Right cardiac atrium (tissue), 5 donors: ENCODE data around the gene PRCC. TPM values are rescaled to one million over a fixed set of nuclear protein-coding genes. Genes with fewer than 3 reads are reported as not detected.

Experiments
- ATAC-seq, 2 donors: fragments of 200-7000 bp; cut with Tn5 transposase; one replicate each; pipeline versions ENCODE4 v1.8.0 to v1.9.1; 2020; ENCODE audit warnings: moderate library complexity in 2 of 2, mild to moderate bottlenecking in 1 of 2
- DNase-seq, 3 donors: peaks; one replicate each; pipeline ENCODE4 v3.0.0-alpha.2; 2020
- H3K27ac ChIP-seq: one replicate; pipeline ENCODE4 v1.5.1; 2013; ENCODE audit warnings: mild to moderate bottlenecking, low read length, control low read depth, moderate library complexity
- H3K27me3 ChIP-seq: one replicate; pipeline ENCODE4 v1.6.1; 2013; ENCODE audit not compliant: control insufficient read depth, insufficient read depth
- H3K4me1 ChIP-seq: one replicate; pipeline ENCODE4 v1.6.1; 2013; ENCODE audit warnings: low read length; ENCODE audit not compliant: control insufficient read depth, insufficient read depth
- H3K4me3 ChIP-seq: one replicate; pipeline ENCODE4 v1.5.1; 2013; ENCODE audit warnings: low read length, control low read depth
- H3K9me3 ChIP-seq: one replicate; pipeline ENCODE4 v1.6.1; 2013; ENCODE audit warnings: low read length; ENCODE audit not compliant: control insufficient read depth
- WGBS: extraction: QIAGEN DNeasy Blood & Tissue Kit; methylation state at CpG from one replicate; pipeline ENCODE4 v1.1.7; 2013; 5-methylcytosine and 5-hydroxymethylcytosine counted together
- intact Hi-C, 4 donors: fragments of 100-400 bp; cut with DNase I; formaldehyde crosslinking; loops; one replicate each; pipeline versions ENCODE4 v1.11.0 to v1.14.0; 2022 to 2023
- polyA plus RNA-seq: library from polyadenylated mRNA; stranded (reverse); fragments of 200-250 nt; gene quantifications from one replicate; pipeline ENCODE4 v1.2.3, GENCODE V29; 2013
- total RNA-seq, 4 donors: library from RNA; stranded (reverse); fragmentation: NEBNext Ultra II Directional; extraction: Animal tissue kit (Norgen Biotek cat#: 25700); gene quantifications; one replicate each; pipeline ENCODE4 v1.2.1, GENCODE V29; 2021
- donor health status: healthy with polysubstance abuse.
- donor health status: DM: no; HTN: yes; CAD: no.
- donor health status: DM: no; HTN: no; CAD: no.
- donor health status: DM: no; HTN: yes; CAD: no; lungs with severe emphysema.
- donor health status: DM: yes; HTN: yes; CAD: no.

The PRCC gene
- total and polyA plus RNA-seq, 5 donors: 36.0 to 47.1 (median 43.2) TPM

DNA sequence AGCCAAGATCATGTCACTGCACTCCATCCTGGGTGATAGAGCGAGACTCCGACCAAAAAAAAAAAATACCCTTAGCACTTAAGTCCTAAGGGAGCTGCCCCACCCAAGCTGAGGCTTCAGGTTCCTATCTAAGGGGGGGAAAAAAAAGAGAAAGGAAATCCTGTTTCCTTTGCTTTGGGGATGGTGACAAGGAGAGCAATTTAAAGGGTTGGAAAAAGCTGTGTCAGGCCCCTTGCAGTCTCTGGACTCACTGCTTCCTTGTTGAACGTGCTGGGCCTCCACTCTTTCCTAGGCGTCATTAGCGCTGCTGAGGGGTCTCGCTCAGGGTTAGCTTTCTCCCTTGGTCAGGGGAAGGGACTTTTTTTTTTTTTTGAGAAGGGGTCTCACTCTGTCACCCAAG lies 18.1 kb downstream of the PRCC start:
- Histone ChIP-seq H3K27ac (no peak overlapping the region), H3K27me3 (no peaks in the 10 kb centered on the region), H3K4me3 (no peak overlapping the region), H3K9me3 (no peaks in the 10 kb centered on the region), H3K4me1 (no peaks in the 10 kb centered on the region)
- DNase-seq (no peak), ATAC-seq (peak; percentile 50 to 73)
- intact Hi-C loops: no loop called here
- WGBS: 78% methylated on average over 6 of the region's 6 CpGs

- DNase-seq (no peak), ATAC-seq (no peak)
- Histone ChIP-seq H3K4me1 (no peaks in the 10 kb centered on the region), H3K4me3 (no peak overlapping the region), H3K27me3 (no peaks in the 10 kb centered on the region), H3K27ac (no peak overlapping the region), H3K9me3 (no peaks in the 10 kb centered on the region)
- intact Hi-C loops: no loop called here
- 86% methylated on average over 10 of the region's 10 CpGs for WGBS
These were observed 19.3 kb downstream of the PRCC start for GRCh38 chr1:156786640-156787039.

- intact Hi-C loops: no loop called here
- Histone ChIP-seq H3K27ac (no peak overlapping the region), H3K9me3 (no peaks in the 10 kb centered on the region), H3K4me1 (no peaks in the 10 kb centered on the region), H3K4me3 (no peak overlapping the region), H3K27me3 (no peaks in the 10 kb centered on the region)
- ATAC-seq (no peak), DNase-seq (no peak)
- WGBS: 95% methylated on average over 2 of the region's 2 CpGs
These were observed 20.8 kb downstream of the PRCC start for GRCh38 chr1:156788136-156788535.

DNA sequence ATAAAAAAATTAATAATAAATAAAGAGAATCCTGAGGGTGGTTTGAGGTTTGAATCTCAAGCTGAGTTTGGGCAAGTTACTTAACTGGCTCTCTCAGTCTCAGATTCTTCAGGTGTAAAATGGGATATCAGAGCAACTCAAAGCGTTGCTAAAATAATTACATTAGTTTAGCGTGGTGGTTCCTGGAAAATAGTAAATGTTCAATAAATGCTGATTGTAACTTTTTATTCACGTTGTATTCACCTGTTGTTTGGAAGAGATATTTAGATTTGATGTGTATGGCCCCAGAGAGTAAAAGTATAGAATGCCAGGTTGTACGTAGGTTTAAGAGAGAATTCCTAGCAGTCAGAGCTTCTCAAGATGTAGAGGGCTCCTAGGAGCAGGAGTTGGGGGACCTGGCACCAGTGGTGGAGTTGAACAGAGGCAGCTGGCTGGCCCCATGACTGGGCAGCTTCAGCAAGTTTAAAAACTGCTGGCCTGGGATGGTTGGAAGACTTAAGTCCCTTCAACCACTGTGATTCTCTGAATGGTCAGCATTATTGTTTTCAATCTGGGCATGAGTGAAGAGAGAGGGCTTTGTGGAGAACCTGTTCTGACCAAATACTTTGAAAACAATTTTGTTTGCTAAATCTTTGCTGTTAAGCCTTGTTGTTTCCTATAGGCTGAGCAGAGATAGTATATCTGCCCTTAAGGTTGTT lies 22.4 kb downstream of the PRCC start:
- ATAC-seq (no peak), DNase-seq (no peak)
- Histone ChIP-seq H3K27ac (no peak overlapping the region), H3K9me3 (no peaks in the 10 kb centered on the region), H3K4me3 (no peak overlapping the region), H3K27me3 (no peaks in the 10 kb centered on the region), H3K4me1 (no peaks in the 10 kb centered on the region)
- WGBS: 93% methylated on average over 4 of the region's 4 CpGs
- intact Hi-C loops: no loop called here

DNA sequence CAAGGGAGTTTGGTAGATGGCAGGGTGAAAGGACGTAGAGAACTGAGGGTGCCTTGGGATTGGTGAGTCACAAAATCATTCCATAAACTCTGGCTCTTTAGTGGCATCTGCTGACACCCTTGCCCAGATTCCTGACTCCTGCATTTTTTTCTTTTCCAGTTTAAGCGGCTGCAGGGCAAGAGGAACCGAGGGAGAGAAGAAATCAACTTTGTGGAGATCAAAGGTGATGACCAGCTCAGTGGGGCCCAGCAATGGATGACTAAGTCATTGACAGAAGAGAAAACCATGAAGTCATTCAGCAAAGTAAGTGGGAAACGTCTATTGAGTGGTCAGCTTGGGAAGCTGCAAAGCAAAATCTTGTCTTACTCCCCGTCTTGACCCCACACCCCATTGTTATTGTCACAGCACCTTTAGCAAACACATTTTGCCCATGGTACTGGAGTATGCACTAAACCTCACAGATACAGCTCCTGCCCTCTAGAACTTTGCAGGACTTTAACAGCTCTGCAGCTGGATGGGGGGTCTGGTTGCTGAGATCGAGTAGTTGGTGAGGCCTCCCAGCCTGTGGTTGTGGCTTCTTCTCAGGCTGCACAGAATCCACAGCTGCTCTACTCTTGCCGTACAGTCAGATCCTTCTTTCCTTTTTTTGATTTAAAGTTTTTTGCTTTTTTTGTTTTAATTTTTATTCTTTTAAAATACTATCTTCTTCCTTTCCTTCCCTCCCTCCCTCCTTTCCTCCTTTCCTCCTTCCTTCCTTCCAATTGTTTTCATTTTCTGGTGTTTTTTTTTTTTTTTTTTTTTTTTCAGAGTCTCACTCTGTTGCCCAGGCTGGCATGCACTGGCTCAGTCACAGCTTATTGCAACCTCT lies 27.4 kb downstream of the PRCC start:
- DNase-seq (no peak), ATAC-seq (no peak)
- Histone ChIP-seq H3K4me1 (no peaks in the 10 kb centered on the region), H3K27me3 (no peaks in the 10 kb centered on the region), H3K4me3 (no peak overlapping the region), H3K9me3 (no peaks in the 10 kb centered on the region), H3K27ac (no peak overlapping the region)
- intact Hi-C loops: no loop called here
- whole genome bisulfite sequencing: 74% methylated on average over 7 of the region's 7 CpGs

DNA sequence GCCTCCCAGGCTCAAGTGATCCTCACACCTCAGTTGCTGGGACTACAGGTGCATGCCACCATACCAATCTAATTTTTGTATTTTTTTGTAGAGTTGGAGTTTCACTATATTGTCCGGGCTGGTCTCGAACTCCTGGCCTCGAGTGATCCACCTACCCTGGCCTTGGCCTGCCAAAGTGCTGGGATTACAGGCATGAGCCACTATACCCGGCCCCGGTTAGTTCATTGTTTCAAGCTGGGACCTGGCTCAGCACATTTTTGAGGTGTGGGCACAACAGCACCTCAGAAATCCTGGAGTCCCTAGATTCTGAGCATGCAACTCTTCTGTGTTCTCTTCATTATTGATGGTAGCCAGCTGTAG lies 28.0 kb downstream of the PRCC start:
- intact Hi-C loops: no loop called here
- no peak for ATAC-seq
- 94% methylated on average over 5 of the region's 5 CpGs for WGBS

DNA sequence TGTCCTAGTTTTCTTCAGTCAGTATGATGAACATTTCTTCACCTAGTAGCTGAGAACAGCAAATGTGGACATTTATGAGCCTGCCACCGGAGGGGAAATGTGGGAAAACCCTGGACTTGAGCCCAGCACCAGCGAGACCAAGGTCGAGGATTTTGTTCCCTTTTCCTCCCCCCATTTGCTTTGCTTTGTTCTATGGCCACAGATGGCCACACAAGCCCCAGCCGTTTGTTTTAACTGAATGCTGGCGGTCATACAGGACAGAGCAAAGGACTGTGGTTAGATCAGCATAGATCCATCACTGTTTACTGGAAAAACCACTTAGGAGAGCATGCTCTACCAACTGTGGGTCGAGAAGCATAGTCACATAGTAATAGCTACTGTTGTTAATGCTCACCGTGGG lies 28.5 kb downstream of the PRCC start:
- ATAC-seq: no peak
- no peak overlapping the region for H3K4me3 ChIP-seq
- H3K9me3 ChIP-seq: no peaks in the 10 kb centered on the region
- no peaks in the 10 kb centered on the region for H3K27me3 ChIP-seq
- H3K27ac ChIP-seq: no peak overlapping the region
- H3K4me1 ChIP-seq: no peaks in the 10 kb centered on the region
- DNase-seq: no peak
- intact Hi-C loops: no loop called here
- WGBS: 51% methylated on average over 7 of the region's 7 CpGs

More for the DNA sequence above, 28.0 kb downstream of the PRCC start:
- H3K27ac ChIP-seq: no peak overlapping the region
- H3K27me3 ChIP-seq: no peaks in the 10 kb centered on the region
- DNase-seq: no peak
- no peaks in the 10 kb centered on the region for H3K9me3 ChIP-seq
- no peaks in the 10 kb centered on the region for H3K4me1 ChIP-seq
- no peak overlapping the region for H3K4me3 ChIP-seq

- no peak for DNase-seq
- H3K4me3 ChIP-seq: no peak overlapping the region
- H3K27me3 ChIP-seq: no peaks in the 10 kb centered on the region
- H3K4me1 ChIP-seq: no peaks in the 10 kb centered on the region
- intact Hi-C loops: no loop called here
- no peak for ATAC-seq
- no peak overlapping the region for H3K27ac ChIP-seq
- 85% methylated on average over 8 of the region's 8 CpGs for WGBS
- no peaks in the 10 kb centered on the region for H3K9me3 ChIP-seq
These were observed 29.2 kb downstream of the PRCC start for GRCh38 chr1:156796340-156797097.

GRCh38 chr1:156797212-156797871 lies 30.0 kb downstream of the PRCC start:
- Histone ChIP-seq H3K9me3 (no peaks in the 10 kb centered on the region), H3K27me3 (no peaks in the 10 kb centered on the region), H3K4me3 (no peak overlapping the region), H3K4me1 (no peaks in the 10 kb centered on the region), H3K27ac (no peak overlapping the region)
- no peak for ATAC-seq
- 49% methylated on average over 4 of the region's 4 CpGs for WGBS
- DNase-seq: no peak
- intact Hi-C loops: no loop called here

DNA sequence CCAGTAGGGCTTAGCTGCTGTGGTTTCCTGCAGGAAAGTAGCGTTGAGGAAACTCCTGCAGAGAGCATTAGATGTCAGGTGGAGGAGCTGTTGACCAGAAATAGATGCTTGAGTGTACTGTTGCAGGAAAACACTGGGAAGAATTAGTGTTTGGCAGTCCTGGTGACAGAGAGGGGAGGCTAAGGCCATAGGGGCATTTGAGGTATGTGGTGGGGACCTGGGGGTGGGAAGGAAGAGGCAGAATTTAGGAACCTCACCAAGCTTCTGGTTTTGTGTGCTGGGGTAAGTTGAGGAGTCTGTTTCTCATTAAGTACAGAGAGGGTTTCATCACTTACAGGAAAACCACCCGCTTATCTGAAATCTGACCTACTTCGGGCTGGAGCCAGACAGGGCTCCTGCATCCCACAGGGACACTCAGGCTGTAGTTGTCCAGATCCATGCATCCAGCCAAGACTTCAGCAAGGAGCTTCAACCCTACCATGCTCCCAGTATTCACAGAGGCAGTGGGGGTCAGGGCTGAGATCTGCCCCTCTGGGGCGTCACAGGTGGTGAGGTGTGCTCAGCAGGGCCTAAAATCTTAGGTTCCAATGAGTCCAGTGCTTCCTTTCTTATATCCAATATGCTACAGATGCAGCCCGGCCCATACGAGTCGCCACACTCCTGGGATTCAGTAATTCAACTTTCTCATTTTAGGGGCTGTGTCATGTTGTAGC lies 34.2 kb downstream of the PRCC start:
- peak; percentile 50 to 53 for ATAC-seq
- H3K4me1 ChIP-seq: no peaks in the 10 kb centered on the region
- H3K9me3 ChIP-seq: no peaks in the 10 kb centered on the region
- intact Hi-C loops: no loop called here
- H3K27ac ChIP-seq: no peak overlapping the region
- peak in 2 of 3 donors; percentile 57 to 67 for DNase-seq
- no peaks in the 10 kb centered on the region for H3K27me3 ChIP-seq
- H3K4me3 ChIP-seq: no peak overlapping the region
- WGBS: 58% methylated on average over 7 of the region's 7 CpGs
